IPS-18c (cell line): Measurements from ENCODE around the gene EIF4G3.

Experiments
- H3K4me3 ChIP-seq: 2 replicates; pipeline ENCODE4 v1.7.0; 2013; ENCODE audit warnings: low read depth, mild to moderate bottlenecking, low read length, moderate library complexity; ENCODE audit not compliant: insufficient read depth
- H3K9me3 ChIP-seq: one replicate; pipeline ENCODE4 v1.6.1; 2013; ENCODE audit warnings: mild to moderate bottlenecking, low read length, moderate library complexity; ENCODE audit not compliant: control insufficient read depth, insufficient read depth

EIF4G3 gene

DNA sequence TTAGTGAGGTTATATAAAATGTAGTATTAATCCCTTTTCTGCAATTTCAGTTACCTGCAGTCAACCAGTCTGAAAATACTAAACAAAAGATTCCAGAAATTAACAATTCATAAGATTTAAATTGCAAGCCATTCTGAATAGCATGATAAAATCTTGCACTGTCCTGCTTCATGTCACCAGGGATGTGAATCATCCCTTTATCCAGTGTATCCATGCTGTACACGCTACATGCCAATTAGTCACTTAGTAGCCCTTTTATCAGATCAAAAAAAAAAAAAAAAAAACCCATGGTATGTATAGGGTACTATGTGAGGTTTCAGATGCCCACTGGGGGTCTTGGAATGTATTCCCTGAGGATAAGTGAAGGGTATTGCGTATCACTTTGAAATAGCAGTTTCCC is 198.3 kb downstream of the EIF4G3 start:
- no peaks in the 10 kb centered on the region for H3K9me3 ChIP-seq

DNA sequence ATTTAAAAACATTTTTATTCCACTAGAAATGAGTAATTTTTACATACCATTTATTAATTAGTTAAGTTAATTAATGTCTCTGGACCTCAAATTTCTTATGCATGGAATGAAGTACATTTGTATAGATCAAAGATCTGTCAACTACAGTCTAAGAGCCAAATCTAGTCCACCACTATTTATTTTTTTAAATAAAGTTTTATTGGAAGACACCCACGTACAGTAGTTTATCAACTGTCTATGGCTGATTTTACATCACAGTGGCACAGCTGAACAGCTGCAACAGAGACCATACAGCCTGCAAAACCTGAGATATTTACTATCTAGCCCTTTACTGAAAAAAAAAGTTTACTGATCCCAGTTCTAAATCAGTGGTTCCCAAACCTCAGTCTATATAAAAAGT is 201.0 kb downstream of the EIF4G3 start:
- Histone ChIP-seq H3K9me3 (no peaks in the 10 kb centered on the region), H3K4me3 (no peak overlapping the region)

More for the DNA sequence above, 198.3 kb downstream of the EIF4G3 start:
- H3K4me3 ChIP-seq = no peak overlapping the region

DNA sequence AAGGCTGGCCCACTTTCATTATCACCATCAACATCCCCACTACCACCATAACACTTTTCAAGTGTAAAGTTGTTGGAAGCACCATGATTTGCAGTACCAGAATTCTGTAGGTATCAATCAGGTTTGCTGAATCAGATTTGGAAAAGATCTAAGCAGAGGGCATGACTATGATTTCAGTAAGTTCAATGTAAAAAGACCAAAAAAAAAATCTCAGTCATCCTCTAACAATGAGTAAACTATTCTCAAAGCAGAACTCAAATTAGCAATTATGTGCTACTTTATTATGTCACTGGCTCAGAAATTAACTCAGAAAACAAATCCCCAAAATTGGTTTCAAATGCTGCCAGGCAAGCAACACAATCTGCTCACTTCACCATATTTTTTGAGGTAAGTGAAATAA is 201.7 kb downstream of the EIF4G3 start:
- Histone ChIP-seq H3K4me3 (no peak overlapping the region), H3K9me3 (no peaks in the 10 kb centered on the region)

DNA sequence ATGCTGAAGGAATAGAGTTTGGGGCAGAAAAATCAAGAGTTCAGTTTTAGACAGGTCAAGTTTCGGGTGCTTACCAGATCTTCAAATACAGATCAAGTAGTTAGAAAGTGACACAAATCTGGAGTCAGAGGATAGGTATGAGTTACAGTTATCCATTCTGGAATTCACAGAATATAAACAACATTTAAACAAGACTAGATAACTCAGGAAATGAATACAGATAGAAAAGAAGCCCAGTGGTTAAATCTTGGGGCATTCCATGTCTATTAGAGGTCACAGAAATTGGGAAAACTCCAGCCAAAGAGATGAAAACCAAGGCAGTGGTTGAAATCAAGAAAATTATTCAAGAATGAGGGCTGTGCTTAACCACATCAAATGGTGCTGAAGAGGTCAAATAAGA is 202.6 kb downstream of the EIF4G3 start:
- Histone ChIP-seq H3K9me3 (no peaks in the 10 kb centered on the region), H3K4me3 (no peak overlapping the region)

DNA sequence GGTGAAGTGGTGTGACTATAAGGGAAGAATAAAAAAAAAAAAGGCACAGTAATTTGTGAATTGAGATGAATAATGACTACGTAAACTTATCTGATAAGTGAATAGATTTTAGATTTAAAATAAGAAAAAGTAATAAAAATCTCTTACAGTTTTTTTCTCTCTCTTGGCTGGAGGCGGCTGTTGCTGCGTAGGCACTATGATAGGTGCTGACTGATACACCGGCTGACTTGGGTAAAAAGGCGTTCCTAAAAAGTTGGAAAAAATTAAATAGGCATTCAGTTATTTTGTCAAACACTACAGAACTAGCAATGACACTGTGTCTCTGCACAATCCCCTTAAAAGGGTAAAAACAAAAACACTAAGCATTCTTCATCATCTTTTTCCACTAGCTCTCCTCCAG is 203.8 kb downstream of the EIF4G3 start:
- no peaks in the 10 kb centered on the region for H3K9me3 ChIP-seq

DNA sequence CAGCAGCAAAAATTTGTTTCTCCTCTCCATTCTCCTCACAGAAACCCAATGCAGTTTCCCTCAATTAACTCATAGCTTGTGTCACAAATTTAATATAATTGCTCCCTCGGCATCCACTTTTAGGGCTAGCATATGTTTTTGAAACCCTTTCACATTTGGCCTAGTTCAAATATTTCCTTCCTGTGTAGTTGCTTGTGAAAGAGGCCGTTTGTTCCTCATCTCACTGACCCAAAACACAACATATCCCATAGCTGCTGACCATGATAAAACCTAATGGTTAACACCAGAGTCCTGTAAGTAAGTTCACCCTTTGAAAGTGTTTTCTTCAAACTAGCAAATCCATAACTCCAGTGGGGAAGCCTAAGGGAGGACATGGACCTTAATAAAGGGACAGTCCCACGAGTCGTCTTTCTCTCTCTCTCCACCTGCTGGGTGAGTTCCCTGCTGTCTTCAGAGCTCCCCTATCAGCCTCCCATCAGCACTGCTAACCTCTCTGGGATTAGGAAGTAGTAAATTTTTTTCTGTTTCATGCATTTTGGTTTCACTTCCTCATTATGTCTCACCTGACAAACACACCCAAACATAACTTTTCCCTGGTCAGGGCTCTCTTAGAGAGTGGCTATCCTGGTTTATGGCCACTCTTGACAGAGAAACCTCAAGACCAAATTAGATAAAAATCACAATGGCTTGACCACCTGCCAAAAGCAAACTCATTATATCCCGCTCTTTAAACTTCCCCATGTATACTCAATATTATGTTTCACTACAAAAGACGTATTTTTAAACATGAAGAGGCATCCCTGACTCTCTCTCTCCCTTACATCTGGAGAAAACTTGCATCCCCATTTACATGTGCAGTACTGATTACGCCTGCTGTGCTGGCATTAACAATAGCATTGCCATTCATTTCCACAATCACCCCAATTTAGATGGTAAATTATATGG is 211.9 kb downstream of the EIF4G3 start:
- Histone ChIP-seq H3K9me3 (no peaks in the 10 kb centered on the region), H3K4me3 (no peak overlapping the region)

More for the DNA sequence above, 203.8 kb downstream of the EIF4G3 start:
- H3K4me3 ChIP-seq = no peak overlapping the region

DNA sequence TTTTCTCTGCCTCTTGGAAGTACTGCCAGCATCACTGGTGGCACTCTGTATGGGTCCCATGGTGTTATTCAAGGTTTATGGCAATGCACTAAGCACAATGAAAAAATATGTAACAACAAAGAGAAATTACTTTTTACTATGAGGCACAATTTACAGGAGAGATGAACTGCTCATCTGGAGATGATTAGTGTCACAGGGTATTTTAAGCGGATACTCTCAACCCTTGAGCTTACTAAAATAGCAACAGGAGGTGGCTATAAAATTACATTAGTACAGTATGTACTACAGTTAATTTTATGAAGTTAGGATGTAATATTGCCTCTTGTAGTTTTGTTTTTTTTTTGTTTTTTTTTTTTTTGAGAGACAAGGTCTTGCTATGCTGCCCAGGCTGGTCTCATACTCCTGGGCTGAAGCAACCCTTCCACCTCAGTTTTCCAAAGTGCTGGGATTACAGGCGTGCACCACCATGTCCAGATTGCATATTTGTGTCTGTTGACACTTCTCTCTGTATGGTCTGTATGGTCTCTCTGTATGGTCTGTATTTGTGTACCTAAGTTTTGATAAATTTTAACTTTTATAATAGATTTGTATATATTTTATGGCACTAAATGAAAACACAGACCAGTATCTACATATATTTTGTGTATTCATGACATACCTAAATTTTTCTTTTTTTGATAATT is 214.0 kb downstream of the EIF4G3 start:
- no peaks in the 10 kb centered on the region for H3K9me3 ChIP-seq
- H3K4me3 ChIP-seq = no peak overlapping the region

DNA sequence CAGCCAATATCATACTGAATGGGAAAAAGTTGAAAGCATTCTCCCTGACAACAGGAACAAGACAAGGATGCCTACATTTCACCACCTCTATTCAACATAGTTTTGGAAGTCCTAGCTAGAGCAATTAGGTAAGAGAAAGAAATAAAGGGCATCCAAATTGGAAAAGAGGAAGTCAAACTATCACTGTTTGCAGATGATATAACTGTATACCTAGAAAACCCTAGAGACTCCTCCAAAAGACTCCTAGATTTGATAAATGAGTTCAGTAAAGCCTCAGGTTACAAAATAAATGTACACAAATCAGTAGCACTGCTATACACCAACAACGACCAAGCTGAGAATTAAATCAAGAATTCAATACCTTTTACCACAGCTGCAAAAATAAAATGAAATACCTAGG is 218.3 kb downstream of the EIF4G3 start:
- no peaks in the 10 kb centered on the region for H3K9me3 ChIP-seq
- no peak overlapping the region for H3K4me3 ChIP-seq

DNA sequence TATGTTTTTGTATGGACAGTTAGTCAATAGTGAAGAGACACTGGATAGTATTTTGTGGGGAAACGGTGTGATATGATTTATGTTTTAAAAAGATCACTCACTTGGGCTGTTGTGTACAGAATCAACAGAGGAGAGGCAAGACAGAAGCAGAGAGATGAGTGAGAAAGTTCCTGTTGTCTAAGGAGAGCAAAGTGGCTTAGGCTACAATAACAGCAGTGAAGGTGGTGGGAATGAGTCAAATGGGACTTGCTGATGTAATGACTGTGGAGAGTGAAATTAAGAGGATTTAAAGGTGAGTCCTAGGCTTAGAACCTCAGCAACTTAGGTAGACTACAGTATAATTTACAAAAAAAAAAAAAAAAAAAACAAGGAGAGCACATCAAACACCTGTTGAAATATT is 220.4 kb downstream of the EIF4G3 start:
- no peak overlapping the region for H3K4me3 ChIP-seq

DNA sequence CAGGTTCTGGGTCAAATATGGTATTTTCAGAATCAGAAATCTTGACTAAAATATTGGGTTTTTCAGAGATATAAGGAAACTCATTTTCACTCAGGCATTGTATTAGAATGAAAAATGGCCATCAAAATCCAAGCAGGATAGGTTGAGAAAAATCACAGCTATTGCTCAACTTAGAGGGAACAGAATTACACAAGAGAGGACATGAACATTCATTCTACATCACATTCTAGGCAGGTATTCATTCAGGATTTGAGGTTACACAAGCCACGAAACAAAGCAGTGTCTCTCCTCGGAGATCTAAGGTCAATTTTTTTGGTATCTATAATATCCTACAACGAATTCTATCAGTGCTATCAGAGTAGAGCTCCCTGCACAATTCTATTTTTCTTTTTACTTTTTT is 226.0 kb downstream of the EIF4G3 start:
- H3K4me3 ChIP-seq = no peak overlapping the region
- H3K9me3 ChIP-seq = no peaks in the 10 kb centered on the region

More for the DNA sequence above, 220.4 kb downstream of the EIF4G3 start:
- H3K9me3 ChIP-seq = no peaks in the 10 kb centered on the region

DNA sequence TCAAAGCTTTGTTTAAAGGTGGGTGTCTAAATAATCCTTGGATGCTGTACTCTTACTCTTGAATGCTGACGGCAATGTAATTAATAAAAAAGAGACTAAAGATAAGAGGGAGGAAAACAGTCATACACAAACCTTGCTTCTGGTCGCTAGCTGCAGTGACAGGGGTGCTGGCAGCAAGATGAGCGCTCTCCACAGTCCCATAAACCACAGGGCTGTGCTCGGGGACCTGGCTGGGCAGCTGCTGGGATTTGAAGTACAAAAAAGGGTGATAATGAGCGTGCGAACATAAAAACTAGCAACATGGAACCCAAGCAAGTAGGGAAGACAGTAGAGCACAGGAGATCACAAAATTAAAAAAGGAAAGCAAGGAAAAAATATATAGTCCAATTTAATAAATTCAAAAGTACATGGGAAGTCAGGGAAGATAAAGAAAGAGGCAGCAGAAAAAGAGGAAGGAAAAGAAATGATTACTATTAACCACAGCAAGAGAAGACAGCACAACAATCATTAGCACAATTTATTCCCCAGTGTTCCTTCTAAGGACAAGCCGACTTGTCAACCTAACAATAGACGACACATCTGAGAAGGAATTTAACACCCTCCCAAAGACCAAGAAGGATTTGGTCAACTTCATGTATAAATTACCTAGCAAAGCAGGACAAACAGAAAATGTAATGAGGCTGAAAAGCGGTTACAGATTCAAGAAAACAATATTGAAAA is 226.7 kb downstream of the EIF4G3 start:
- no peaks in the 10 kb centered on the region for H3K9me3 ChIP-seq

DNA sequence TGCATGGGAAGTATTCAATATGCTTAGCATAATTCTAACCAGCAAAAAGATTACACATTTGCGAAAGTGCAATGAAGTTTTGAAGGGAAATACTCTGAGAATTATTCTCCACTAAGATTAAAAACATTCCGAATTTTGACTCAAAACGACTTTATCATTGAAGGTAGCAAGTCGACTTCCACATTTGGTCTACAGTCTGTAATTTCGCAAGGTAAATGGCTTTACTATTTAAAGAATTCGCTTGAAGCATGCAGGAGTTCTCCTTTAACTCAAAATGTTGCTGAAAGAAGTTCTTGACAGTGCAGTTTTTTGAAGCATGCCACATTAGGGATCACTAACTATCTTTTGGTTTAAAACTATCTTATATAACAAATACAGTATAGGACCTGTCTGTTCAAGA is 228.6 kb downstream of the EIF4G3 start:
- no peaks in the 10 kb centered on the region for H3K9me3 ChIP-seq
- no peak overlapping the region for H3K4me3 ChIP-seq

More for the DNA sequence above, 226.7 kb downstream of the EIF4G3 start:
- no peak overlapping the region for H3K4me3 ChIP-seq

DNA sequence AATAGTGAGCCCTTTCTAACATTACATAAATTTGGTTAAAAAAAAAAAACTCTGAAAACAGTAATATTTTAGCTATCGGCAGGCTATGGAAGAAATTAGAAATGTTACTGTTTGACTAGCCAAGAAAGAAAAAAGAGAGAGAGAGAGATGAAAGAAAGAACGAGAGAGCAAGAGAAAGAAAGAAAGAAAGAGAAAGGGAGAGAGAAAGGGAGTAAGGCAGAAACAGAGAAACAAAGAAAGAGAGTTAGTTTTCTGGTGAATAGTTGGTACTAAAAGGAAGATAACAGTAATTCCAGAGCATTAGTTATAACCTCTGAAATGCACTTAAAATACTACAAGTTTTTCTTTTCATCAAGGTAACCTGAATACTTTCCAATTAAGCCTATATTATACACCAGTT is 229.3 kb downstream of the EIF4G3 start:
- Histone ChIP-seq H3K9me3 (no peaks in the 10 kb centered on the region), H3K4me3 (no peak overlapping the region)

DNA sequence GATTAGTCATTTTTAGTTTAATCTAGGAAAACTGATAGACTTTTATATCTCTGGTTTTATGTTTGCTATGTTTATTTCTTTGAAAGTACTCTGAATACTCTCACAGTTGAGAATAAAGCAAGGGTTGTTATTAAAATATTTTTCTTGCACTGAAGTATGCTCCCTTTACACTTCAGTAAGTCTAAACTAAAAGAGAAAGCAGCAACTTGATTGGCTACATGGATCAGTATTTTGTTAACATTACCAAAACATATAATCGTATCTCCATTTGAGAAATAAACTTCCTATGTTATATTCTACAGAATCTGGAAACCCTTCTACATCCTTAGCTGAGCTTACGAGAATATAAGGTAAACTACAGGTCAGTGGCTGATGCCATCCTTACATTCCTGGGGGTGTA is 240.1 kb downstream of the EIF4G3 start:
- no peaks in the 10 kb centered on the region for H3K9me3 ChIP-seq
- H3K4me3 ChIP-seq = no peak overlapping the region

DNA sequence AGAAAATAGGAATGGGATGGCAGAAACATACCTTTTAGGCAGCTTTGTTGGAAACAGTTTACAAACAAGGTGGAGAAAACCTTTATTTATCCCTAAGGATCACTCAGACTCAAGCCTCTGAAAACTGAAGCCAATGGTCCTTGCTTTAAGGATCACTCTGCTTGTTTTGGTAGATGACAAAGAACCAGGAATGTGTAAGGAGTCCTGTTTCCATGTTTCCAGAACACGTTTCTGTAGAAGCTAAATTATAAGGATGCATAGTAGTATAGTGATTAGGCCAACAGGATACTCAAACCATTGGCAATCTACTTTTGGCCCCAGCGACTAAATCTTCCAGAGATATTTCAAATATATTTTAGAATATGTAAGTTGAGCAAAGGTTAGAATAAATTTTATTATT is 240.5 kb downstream of the EIF4G3 start:
- no peak overlapping the region for H3K4me3 ChIP-seq
- H3K9me3 ChIP-seq = no peaks in the 10 kb centered on the region

DNA sequence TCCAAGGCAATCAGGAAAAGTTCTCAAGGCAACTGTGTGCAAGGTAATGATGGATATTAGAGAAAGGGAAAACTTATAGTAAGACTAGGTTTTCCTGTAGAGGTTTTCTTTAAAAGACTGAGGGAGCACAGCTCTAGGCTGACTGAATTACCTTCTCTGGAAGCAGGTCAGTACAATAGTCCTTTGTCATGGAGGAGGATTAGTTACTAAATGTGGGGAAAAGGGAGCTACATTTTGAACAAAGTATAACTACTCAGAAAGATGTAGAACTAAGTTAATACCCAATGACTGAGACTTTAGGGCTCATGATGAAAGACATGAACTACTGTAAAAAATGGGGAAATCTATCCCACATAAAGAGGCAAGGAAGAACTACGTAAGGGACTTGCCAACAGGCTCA is 241.0 kb downstream of the EIF4G3 start:
- no peak overlapping the region for H3K4me3 ChIP-seq

DNA sequence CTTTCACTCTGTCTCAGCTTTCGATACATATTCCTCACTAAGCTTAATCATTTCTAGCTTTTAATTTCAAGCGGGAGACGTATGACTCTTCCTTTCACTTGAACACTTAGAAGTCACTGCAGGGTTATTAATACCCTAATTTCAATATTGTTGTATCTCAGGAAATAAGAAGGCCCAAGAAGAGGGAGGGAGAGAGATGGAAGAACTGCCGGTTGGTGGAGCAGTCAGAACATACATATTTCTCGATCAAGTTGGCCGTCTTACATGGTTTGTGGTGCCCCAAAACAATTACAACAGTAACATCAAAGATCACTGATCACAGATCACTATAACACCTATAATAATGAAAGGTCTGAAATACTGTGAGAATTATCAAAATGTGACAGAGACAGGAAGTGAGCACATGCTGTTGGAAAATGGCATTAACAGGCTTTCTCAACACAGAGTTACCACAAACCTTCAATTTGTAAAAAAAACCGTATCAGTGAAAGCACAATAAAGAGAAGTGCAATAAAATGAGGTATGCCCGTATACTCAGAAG is 244.2 kb downstream of the EIF4G3 start:
- Histone ChIP-seq H3K9me3 (no peaks in the 10 kb centered on the region), H3K4me3 (no peak overlapping the region)

More for the DNA sequence above, 241.0 kb downstream of the EIF4G3 start:
- H3K9me3 ChIP-seq = no peaks in the 10 kb centered on the region
